ENCODE data around the gene SLC17A5.
A peak's percentile ranks its signal among the peaks of the same experiment; 100 is the strongest.
"Not testable (repeated sequence)": the region's sequence is repeated elsewhere in the genome, so short reads cannot be mapped to it uniquely, and the experiment has no call there.

Gene SLC17A5

DNA sequence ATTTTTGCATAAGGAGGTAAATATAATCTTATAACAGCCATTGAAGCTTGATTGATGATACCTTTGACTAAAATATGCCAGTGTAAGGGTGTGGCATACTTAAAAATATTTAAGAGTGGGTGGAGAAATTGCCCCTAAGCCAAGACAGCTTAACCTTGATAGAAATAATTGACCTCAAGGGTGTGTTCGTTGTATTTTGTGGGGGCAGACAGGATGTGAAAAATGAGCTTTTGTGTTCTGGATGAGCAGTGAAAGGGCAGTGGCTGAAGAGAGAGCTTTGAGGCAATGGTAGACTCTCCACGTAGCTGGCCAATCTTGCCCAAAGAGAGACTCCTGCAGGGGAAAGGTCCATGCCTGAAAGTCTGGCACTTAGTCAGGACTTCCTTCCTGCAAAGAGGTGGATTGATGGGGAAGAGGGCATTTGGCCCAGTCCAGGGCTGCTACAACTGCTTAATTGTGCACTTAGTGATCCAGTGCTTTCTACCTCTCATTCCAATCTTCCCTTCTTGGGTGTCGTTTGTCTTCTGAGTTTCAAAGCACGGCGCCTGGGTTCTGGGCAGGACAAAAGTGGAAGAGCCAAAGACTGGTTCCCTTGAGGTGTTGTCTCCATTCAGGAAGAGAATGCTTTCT lies 26.6 kb upstream of the SLC17A5 start:
- in situ Hi-C loops (cut with MboI; ENCODE audit: low sequenced_read_pairs, unreplicated experiment): no loop called here
- no peak for DNase-seq (ENCODE audit: low spot score)

GRCh38 chr6:73679846-73680245 lies 26.1 kb upstream of the SLC17A5 start:
- DNase-seq (ENCODE audit: low spot score): not testable (repeated sequence)

More for the DNA sequence above, 26.6 kb upstream of the SLC17A5 start:
- no peak for TF ChIP-seq CTCF (IDR thresholded peaks at IDR 0.05; ENCODE audit: borderline replicate concordance, control extremely low read depth, extremely low read depth, insufficient read depth, missing control alignments)

DNA sequence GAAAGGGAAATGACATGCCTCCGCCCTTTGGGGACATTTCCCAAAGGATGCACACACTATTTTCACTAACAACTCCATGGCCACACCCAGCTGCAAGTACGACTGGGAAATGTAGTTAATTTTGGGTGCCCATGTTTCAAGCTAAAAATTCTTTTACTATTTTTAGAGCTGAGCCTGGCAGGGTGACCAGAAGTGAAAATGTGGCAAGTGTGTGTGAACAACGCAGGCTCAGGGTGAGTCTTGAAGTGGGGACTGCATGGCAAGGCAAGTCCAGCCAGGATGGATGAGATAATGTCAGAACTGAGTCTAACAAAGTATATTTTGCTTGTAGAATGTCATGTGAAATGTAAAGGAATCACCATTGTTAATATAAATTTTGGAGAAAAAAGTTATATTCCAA lies 25.2 kb upstream of the SLC17A5 start:
- in situ Hi-C loops (cut with MboI; ENCODE audit: low sequenced_read_pairs, unreplicated experiment): no loop called here
- no peak for TF ChIP-seq CTCF (IDR thresholded peaks at IDR 0.05; ENCODE audit: borderline replicate concordance, control extremely low read depth, extremely low read depth, insufficient read depth, missing control alignments)
- no peak for DNase-seq (ENCODE audit: low spot score)

More at GRCh38 chr6:73679846-73680245, 26.1 kb upstream of the SLC17A5 start:
- in situ Hi-C loops (cut with MboI; ENCODE audit: low sequenced_read_pairs, unreplicated experiment): not testable (repeated sequence)

DNA sequence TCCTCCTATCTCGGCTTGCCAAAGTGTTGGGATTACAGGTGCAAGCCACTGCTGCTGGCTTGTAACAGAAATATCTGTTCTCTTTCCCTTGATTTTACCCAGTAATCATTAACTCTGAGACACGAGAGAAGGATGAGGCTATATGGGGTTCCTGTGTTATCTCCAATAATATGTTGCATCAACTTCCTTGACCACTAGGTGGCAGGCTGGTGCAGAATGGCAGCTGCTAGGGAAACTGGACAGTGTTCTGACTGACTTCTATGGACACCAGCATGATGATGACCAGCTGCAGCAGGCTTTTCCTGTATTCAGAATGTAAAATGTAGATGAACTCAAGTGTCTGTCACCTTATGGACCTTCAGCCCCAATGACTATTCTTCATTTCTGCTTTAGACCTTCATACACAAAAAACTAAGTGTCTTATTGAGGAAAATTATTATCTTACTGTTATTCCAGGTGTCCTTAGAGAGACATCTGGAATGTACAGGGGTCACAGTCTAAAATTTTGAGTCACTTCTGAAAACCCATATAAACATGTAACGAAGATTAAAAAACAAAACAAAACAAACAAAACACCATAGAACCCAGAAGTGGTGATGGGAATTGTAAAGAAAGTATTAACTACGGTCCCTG lies 21.8 kb upstream of the SLC17A5 start:
- in situ Hi-C loops (cut with MboI; ENCODE audit: low sequenced_read_pairs, unreplicated experiment): no loop called here
- peak; percentile 66 for DNase-seq (ENCODE audit: low spot score)
- peak; percentile 91 for TF ChIP-seq CTCF (IDR thresholded peaks at IDR 0.05; ENCODE audit: borderline replicate concordance, control extremely low read depth, extremely low read depth, insufficient read depth, missing control alignments)

GRCh38 chr6:73671911-73672685 lies 18.3 kb upstream of the SLC17A5 start:
- in situ Hi-C loops (cut with MboI; ENCODE audit: low sequenced_read_pairs, unreplicated experiment): loop anchor here (5.0 kb wide), 1 partner anchor 60 kb away; no protein-coding TSS in a partner anchor
- no peak for DNase-seq (ENCODE audit: low spot score)

GRCh38 chr6:73669005-73669404 lies 15.2 kb upstream of the SLC17A5 start:
- DNase-seq (ENCODE audit: low spot score): no peak
- TF ChIP-seq CTCF (IDR thresholded peaks at IDR 0.05; ENCODE audit: borderline replicate concordance, control extremely low read depth, extremely low read depth, insufficient read depth, missing control alignments): no peak
- in situ Hi-C loops (cut with MboI; ENCODE audit: low sequenced_read_pairs, unreplicated experiment): no loop called here

More at GRCh38 chr6:73671911-73672685, 18.3 kb upstream of the SLC17A5 start:
- no peak for TF ChIP-seq CTCF (IDR thresholded peaks at IDR 0.05; ENCODE audit: borderline replicate concordance, control extremely low read depth, extremely low read depth, insufficient read depth, missing control alignments)

- DNase-seq (ENCODE audit: low spot score): no peak
- TF ChIP-seq CTCF (IDR thresholded peaks at IDR 0.05; ENCODE audit: borderline replicate concordance, control extremely low read depth, extremely low read depth, insufficient read depth, missing control alignments): no peak
- in situ Hi-C loops (cut with MboI; ENCODE audit: low sequenced_read_pairs, unreplicated experiment): no loop called here
Measured at GRCh38 chr6:73667798-73668197, 14.0 kb upstream of the SLC17A5 start.
